DLD1 (cell line): ENCODE results near the gene KCNJ16.

Experiments used
- in situ Hi-C: cut with HindIII; loops from 2 replicates; pipeline ENCODE4 v1.10.0; 2017; ENCODE audit warnings: low sequenced_read_pairs

Gene KCNJ16

DNA sequence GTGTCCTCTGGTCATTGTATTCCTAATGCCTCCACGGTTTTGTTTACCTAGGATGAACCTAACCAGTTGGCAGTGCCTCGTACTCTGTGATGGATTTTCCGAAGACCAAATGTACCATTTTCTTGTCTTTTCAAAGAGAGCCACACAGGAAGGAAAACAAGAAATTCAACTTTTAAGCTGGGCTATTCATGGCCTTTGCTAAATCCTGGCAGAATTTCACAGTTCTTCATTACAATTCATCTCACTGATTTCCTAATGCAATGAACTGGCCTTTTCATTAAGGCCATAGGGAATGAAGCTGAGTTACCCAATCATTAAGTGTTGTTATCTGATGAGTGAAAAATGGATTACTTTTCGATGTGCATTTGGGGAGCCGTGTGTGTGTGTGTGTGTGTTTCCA lies 7.9 kb upstream of the KCNJ16 start:
- in situ Hi-C loops = no loop called here

GRCh38 chr17:70070305-70071027 lies 4.6 kb upstream of the KCNJ16 start:
- in situ Hi-C loops = no loop called here

DNA sequence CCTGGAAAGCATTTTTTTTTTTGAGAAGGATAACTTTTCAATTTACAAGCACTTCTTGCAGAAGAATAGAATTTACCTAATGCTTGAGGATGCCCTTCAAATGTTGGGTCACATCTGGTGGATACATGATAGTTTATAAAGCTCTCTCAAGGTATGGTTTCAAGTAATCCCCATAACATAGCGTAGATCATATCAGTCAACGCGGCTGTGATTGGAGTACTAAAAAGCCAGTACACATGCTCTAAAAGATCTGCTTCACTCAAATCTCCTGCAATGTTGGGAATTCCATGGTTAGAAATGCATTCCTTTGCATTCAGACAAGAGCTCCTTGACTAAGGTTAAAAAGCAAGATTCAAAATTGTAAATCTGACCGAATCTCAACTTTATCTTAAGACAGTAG lies 3.9 kb upstream of the KCNJ16 start:
- in situ Hi-C loops = no loop called here

DNA sequence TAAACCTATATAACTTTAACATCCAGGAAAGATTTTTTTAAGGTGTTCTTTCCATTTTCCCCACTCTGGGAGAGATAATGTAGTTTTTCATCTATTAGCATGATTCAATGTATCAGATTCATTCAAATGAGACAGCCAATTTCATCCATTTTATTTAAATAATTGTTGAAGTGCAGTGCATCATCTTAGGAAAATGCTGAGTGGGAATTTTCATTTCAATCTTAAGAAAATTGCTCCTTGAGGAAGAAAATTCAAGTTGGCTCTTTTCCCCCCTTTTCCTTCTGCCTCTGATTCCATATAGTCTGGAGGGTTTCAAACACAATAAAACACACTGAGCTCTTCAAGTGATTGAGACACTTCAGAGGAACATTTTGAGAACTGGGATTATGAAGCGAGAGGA lies 3.4 kb upstream of the KCNJ16 start:
- in situ Hi-C loops = no loop called here

DNA sequence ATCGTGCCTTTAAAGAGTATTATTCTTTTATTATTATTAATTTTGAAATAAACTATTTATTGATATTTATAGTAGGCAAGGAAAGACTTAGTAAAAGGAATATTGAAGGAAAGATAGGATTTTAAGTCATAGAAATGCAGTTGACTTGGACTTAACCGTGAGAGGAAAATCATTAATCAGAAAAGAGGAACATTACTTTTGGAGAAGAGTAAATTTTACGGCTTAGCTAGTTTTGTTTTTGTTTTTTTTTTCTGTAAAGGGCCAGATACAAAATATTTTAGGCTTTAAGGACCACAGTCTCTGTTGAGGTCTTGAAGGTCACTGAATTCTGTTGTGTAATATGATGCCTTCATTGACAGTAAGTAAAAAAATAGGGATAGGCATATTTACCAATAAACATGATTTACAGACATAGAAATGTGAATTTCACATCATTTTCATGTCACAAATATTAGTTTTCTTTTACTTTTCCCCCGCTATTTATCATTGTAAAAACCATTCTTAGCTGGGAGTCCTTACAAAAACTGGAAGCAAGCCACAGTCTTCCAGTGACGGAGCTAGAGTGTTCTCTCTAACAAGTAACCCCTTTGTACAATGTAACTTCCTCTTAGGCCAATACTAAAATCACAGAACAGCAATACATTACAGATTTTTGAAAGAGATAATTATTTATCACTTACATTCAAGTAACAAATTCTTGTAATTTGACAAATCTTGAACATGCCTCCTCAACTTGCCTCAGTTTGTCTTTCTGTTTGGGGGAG lies 2.3 kb upstream of the KCNJ16 start:
- in situ Hi-C loops = no loop called here

GRCh38 chr17:70073310-70073709 lies 1.7 kb upstream of the KCNJ16 start:
- in situ Hi-C loops = no loop called here

- in situ Hi-C loops = no loop called here
Observed at GRCh38 chr17:70073799-70074198, 1.2 kb upstream of the KCNJ16 start.

GRCh38 chr17:70074236-70074830 lies 692 bp upstream of the KCNJ16 start:
- in situ Hi-C loops = no loop called here

GRCh38 chr17:70076189-70076588 lies 1.2 kb downstream of the KCNJ16 start:
- in situ Hi-C loops = no loop called here

DNA sequence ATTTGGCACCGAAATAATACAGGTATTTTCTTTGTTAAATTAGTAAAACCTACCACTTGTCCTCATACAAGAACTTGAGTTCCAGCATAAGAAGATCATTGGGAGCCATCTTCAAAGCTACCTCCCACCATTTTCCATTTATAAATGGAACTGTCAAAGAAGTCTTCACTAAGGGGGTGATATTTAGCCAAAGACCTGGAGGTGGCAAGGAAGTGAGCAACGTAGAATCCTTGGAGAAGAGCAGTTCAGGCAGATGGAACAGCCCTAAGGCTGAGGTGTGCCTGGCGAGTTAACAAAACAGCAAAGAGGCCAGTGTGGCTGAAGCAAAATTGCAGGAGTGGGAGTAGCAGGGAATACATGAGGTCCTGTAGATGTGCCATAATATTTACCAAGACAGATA lies 1.8 kb downstream of the KCNJ16 start:
- in situ Hi-C loops = no loop called here

DNA sequence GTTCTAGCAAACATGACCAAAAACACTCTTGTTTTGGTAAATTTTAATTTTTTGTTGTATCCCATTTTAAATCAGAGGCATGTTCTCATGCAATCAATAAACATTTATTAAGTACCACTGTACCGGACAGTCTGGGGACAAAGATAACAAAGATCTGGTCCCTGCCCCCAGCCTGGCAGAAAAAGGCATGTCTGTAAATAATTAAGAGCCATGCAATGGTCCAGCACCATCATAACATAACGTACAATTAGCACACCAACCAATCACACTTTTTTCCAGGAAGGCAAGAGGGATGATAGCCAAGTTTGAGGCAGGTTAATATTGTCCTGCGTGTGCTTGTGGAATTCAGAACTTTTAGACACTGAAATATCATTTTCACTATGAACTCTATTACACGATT lies 3.5 kb downstream of the KCNJ16 start:
- in situ Hi-C loops = no loop called here

GRCh38 chr17:70078994-70079531 lies 4.0 kb downstream of the KCNJ16 start:
- in situ Hi-C loops = no loop called here

DNA sequence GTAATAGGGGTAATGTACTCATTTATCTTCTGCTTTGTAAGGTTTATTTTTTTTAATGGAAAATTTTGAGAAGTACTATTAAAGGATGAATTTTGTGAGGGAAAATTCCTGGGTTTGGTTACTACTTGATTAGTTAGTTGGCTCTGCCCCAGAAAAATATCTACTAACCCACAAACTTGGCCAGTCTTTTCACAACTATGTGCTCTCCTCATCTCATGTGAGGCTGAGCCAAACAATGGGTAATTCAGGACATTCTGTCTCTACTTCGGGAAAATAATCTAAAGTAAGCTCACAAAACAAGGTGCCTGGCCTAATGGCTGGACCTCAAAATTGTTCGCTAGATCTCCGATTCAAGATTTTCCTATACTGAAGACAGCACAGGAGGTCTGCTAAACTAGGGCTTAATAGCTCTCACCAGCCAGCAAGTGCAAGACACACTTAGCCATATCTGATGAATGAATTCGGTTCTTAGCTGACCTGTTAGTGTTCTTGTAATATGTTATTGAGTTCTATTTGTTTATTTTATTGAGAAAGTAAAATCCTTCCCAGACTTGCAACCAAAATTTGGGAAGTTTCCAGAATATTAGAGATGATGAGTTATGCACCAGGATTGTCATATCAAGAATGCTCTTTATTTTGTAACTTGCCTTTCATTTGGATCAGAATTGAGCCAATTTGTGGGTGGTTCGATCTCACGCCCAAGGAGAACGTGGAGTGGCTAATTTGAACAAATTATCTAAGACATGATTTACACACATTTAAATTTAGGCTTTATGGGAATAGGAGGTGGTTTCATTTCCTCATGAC lies 5.7 kb downstream of the KCNJ16 start:
- in situ Hi-C loops = no loop called here

GRCh38 chr17:70081885-70082284 lies 6.9 kb downstream of the KCNJ16 start:
- in situ Hi-C loops = no loop called here

GRCh38 chr17:70084476-70084875 lies 9.5 kb downstream of the KCNJ16 start:
- in situ Hi-C loops = no loop called here

DNA sequence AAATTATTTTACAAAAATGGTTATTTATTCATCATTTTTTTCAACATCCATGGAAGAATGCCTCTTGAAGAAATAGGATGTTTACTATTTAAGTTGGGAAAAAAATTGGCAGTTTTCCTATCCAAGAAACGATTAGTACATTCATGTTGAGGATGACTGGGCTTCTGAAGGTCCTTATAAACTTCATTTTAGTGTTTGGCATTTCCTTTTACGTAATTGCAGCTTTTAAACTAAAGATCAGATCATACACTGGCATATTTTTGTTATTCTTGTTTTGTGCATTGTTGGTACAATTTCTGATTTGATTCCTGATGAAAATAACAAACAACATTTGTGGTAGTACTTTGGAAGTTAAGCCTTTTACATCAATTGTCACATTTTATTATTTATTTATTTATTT lies 11.5 kb downstream of the KCNJ16 start:
- in situ Hi-C loops = no loop called here

DNA sequence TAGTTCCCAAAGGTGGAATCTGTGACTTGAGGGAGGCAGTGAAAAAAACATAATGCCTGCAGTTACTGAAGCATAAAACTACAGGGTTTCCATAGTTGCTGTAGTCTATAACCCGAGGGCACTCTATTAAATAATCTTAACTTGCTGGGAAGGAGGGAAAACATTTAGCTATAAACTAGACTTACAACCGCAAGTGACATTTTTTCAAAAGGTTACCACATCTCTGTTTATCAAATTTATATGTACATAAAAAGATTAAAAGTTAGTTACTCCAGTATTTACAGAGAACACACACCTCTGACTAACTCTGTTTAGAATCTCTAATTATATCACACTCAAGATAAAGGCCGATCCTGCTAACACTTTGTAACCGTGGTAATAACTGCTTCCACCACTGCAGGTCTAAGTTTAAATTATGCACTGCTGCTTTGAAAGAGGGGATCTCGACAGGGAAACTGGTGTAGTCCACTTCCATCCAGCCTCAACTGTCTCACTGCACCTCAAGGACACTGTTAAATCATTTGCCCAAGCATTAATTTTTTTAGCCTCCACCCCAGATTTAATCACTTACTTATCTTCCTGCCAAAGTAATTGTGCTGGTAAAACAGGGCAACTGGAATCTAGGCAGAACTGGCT lies 14.6 kb downstream of the KCNJ16 start:
- in situ Hi-C loops = no loop called here

- in situ Hi-C loops = no loop called here
Observed at GRCh38 chr17:70091005-70091568, 16.1 kb downstream of the KCNJ16 start.

DNA sequence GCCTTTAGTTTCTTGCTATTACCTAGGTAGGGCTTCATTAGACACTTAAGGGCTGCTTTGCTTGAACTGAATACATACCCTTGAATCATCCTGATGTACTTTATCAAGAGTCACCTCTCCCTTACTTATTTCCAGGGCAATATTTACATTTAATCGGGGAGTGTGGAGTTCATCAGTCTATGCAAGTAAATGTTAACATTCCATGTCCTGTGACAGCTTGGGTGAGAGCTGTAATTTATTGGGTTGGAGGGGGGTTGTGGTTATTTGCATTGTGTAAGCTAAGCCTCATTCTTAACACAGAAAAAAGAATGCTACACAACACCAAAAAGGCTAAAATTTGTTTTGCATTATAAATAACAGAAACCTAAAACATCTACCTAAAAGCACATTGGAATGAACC lies 16.7 kb downstream of the KCNJ16 start:
- in situ Hi-C loops = no loop called here

GRCh38 chr17:70093163-70093562 lies 18.1 kb downstream of the KCNJ16 start:
- in situ Hi-C loops = no loop called here
